A549 (cell line): Measurements from ENCODE around the gene MAPK12. TPM values are rescaled to one million over a fixed set of nuclear protein-coding genes. Genes with fewer than 3 reads are reported as not detected.

ENCODE experiments used
- ATAC-seq, 2 experiments: fragments of 200-7000 bp in 1 of 2; fragments of >200 bp in 1 of 2; cut with Nextera tagmentation in 1 of 2; cut with Tn5 transposase in 1 of 2; 3 replicates each; pipeline versions ENCODE4 v1.8.0 to v1.9.1; 2018 to 2020; ENCODE audit warnings: mild to moderate bottlenecking in 1 of 2, moderate library complexity in 1 of 2
- CTCF ChIA-PET: fragments of 300-600 bp; sonication (Branson Sonifier 250); formaldehyde crosslinking; extraction: SDS; loops from one replicate; lab custom pipeline; 2021; ENCODE audit warnings: antibody characterized with exemption, inconsistent platforms; lab: Yijun Ruan, JAX
- POLR2A ChIA-PET: fragments of 350-600 bp; formaldehyde crosslinking; extraction: SDS; loops from one replicate; lab custom pipeline; 2021; ENCODE audit warnings: antibody characterized with exemption, inconsistent platforms; lab: Yijun Ruan, JAX
- DNase-seq, 2 experiments: peaks; one replicate each; pipeline versions ENCODE4 v3.0.0 to v3.0.0-alpha.2; 2011 to 2016; ENCODE audit warnings: low read depth in 1 of 2, low spot score in 1 of 2
- FAIRE-seq: peaks from 2 replicates; lab custom pipeline; 2011; peaks lifted over from hg19 to GRCh38; lab: Jason Lieb, UNC
- H3K27ac ChIP-seq, 2 experiments: fragments of >200 bp; sonication (Bioruptor Twin); formaldehyde crosslinking; 3 replicates each; pipeline ENCODE4 v1.5.1; 2016 to 2017
- H3K4me1 ChIP-seq: fragments of >200 bp; sonication (Bioruptor Twin); formaldehyde crosslinking; 3 replicates; pipeline ENCODE4 v1.6.1; 2016
- H3K4me2 ChIP-seq: fragments of >200 bp; sonication (Bioruptor Twin); formaldehyde crosslinking; 3 replicates; pipeline ENCODE4 v1.6.1; 2016
- H3K4me3 ChIP-seq: fragments of >200 bp; sonication (Bioruptor Twin); formaldehyde crosslinking; 3 replicates; pipeline ENCODE4 v1.5.1; 2016
- H3K9me3 ChIP-seq: fragments of >200 bp; sonication (Bioruptor Twin); formaldehyde crosslinking; 3 replicates; pipeline ENCODE4 v1.6.1; 2016
- CEBPB ChIP-seq, 2 experiments: fragments of >200 bp in 1 of 2; sonication (Bioruptor Twin) in 1 of 2; formaldehyde crosslinking in 1 of 2; IDR thresholded peaks; 2 replicates each; pipeline ENCODE4 v1.6.1; 2012 to 2016
- GATA3 ChIP-seq: IDR thresholded peaks from 2 replicates; pipeline ENCODE4 v1.6.1; 2012; ENCODE audit warnings: borderline replicate concordance
- MAFK ChIP-seq: fragments of 450-650 bp; IDR thresholded peaks from 2 replicates; pipeline ENCODE4 v1.6.1; 2014; ENCODE audit not compliant: partially characterized antibody
- SMC3 ChIP-seq: fragments of >200 bp; sonication (Bioruptor Twin); formaldehyde crosslinking; IDR thresholded peaks from 3 replicates; pipeline ENCODE4 v1.6.1; 2018; ENCODE audit warnings: inconsistent platforms
- WGBS: methylation state at CpG from one replicate; pipeline ENCODE4 v1.1.6; 2017; ENCODE audit errors: missing lambda C conversion rate; 5-methylcytosine and 5-hydroxymethylcytosine counted together
- polyA plus RNA-seq, 4 experiments: library from polyadenylated mRNA; depleted of rRNA in 3 of 4; stranded (reverse); fragments of >200 nt; fragmentation: RNase III in 1 of 4; extraction: RNeasy Plus Mini Kit Qiagen cat#74134 plus additional on column Dnase treatment in 1 of 4; gene quantifications; 2 replicates in 3 of 4; 3 replicates in 1 of 4; pipeline ENCODE4 v1.2.3, GENCODE V29; 2011 to 2017

Gene MAPK12
- polyA plus RNA-seq, 2 of the 4 experiments (the other 2 are of a cell fraction), result 12.5 to 25.8 TPM

GRCh38 chr22:50204571-50204970, 56.9 kb downstream of the MAPK12 start:
- H3K27ac ChIP-seq, result no peak overlapping the region
- DNase-seq (no peak), FAIRE-seq (no peak), ATAC-seq (no peak)
- 96% methylated on average over 7 of the region's 7 CpGs for WGBS
- TF ChIP-seq MAFK (no peak), CEBPB (IDR thresholded peaks at IDR 0.05) (no peak), GATA3 (no peak)
- ChIA-PET POLR2A (no interaction called here), CTCF (interaction anchor here (1.2 to 4.6 kb wide), 2 partner anchors 10 to 57 kb away, joined by 3 to 32 read pairs; no protein-coding TSS in a partner anchor)
- no peak overlapping the region for H3K4me2 ChIP-seq
- peaks cover 10% of the 10 kb centered on the region; the same call in 2 of the 3 replicates for H3K9me3 ChIP-seq
- H3K4me3 ChIP-seq, result no peak overlapping the region
- no peaks in the 10 kb centered on the region for H3K4me1 ChIP-seq

- Histone ChIP-seq H3K4me2 (no peak overlapping the region), H3K4me3 (no peak overlapping the region), H3K9me3 (peaks cover 10% of the 10 kb centered on the region; the same call in 2 of the 3 replicates), H3K4me1 (no peaks in the 10 kb centered on the region), H3K27ac (no peak overlapping the region)
- ATAC-seq (no peak), FAIRE-seq (no peak), DNase-seq (no peak)
- ChIA-PET CTCF (interaction anchor here (1.2 kb wide), 1 partner anchor 9 kb away, joined by 3 read pairs; no protein-coding TSS in a partner anchor), POLR2A (no interaction called here)
- WGBS, result 94% methylated on average over 1 of the region's 1 CpG
- TF ChIP-seq MAFK (peak; percentile 39), SMC3 (no peak)
Observed at GRCh38 chr22:50203288-50203687, 58.2 kb downstream of the MAPK12 start.

Other genes starting within 250 kb of the MAPK12 start
- 0.03 TPM in 1 of 2 replicates, not detected in the other for gene IL17REL, start 248.9 kb downstream of the MAPK12 start, polyA plus RNA-seq (2011; rRNA removed)
- 0.06 to 0.08 TPM (median 0.07 TPM) in 3 replicates for gene IL17REL, start 248.9 kb downstream of the MAPK12 start, polyA plus RNA-seq (2017; fragmentation: RNase III; extraction: RNeasy Plus Mini Kit Qiagen cat#74134 plus additional on column Dnase treatment)
- gene TTLL8, start 203.4 kb downstream of the MAPK12 start, polyA plus RNA-seq (2011; rRNA removed), result not detected in 2 replicates
- not detected in 3 replicates for gene TTLL8, start 203.4 kb downstream of the MAPK12 start, polyA plus RNA-seq (2017; fragmentation: RNase III; extraction: RNeasy Plus Mini Kit Qiagen cat#74134 plus additional on column Dnase treatment)
- gene MLC1, start 176.3 kb downstream of the MAPK12 start, polyA plus RNA-seq (2011; rRNA removed), result not detected in 2 replicates
- not detected in 3 replicates for gene MLC1, start 176.3 kb downstream of the MAPK12 start, polyA plus RNA-seq (2017; fragmentation: RNase III; extraction: RNeasy Plus Mini Kit Qiagen cat#74134 plus additional on column Dnase treatment)
- gene MOV10L1, start 171.7 kb downstream of the MAPK12 start, polyA plus RNA-seq (2011; rRNA removed), result 0.04 TPM in 1 of 2 replicates, not detected in the other
- 0.04 to 0.30 TPM in 2 of 3 replicates, not detected in the other for gene MOV10L1, start 171.7 kb downstream of the MAPK12 start, polyA plus RNA-seq (2017; fragmentation: RNase III; extraction: RNeasy Plus Mini Kit Qiagen cat#74134 plus additional on column Dnase treatment)
- gene PANX2, start 91.0 kb downstream of the MAPK12 start, polyA plus RNA-seq (2011; rRNA removed), result 1.5 and 1.6 TPM in 2 replicates
- gene PANX2, start 91.0 kb downstream of the MAPK12 start, polyA plus RNA-seq (2017; fragmentation: RNase III; extraction: RNeasy Plus Mini Kit Qiagen cat#74134 plus additional on column Dnase treatment), result 3.9 to 4.4 TPM (median 4.3 TPM) in 3 replicates
- 13.4 and 14.8 TPM in 2 replicates for gene TRABD, start 75.8 kb downstream of the MAPK12 start, polyA plus RNA-seq (2011; rRNA removed)
- 28.2 to 30.9 TPM (median 30.4 TPM) in 3 replicates for gene TRABD, start 75.8 kb downstream of the MAPK12 start, polyA plus RNA-seq (2017; fragmentation: RNase III; extraction: RNeasy Plus Mini Kit Qiagen cat#74134 plus additional on column Dnase treatment)
- 7.8 and 8.1 TPM in 2 replicates for gene SELENOO, start 60.7 kb downstream of the MAPK12 start, polyA plus RNA-seq (2011; rRNA removed)
- 11.3 to 14.7 TPM (median 13.7 TPM) in 3 replicates for gene SELENOO, start 60.7 kb downstream of the MAPK12 start, polyA plus RNA-seq (2017; fragmentation: RNase III; extraction: RNeasy Plus Mini Kit Qiagen cat#74134 plus additional on column Dnase treatment)
- gene TUBGCP6, start 16.7 kb downstream of the MAPK12 start, polyA plus RNA-seq (2011; rRNA removed), result 6.5 and 7.2 TPM in 2 replicates
- 13.3 to 14.3 TPM (median 14.2 TPM) in 3 replicates for gene TUBGCP6, start 16.7 kb downstream of the MAPK12 start, polyA plus RNA-seq (2017; fragmentation: RNase III; extraction: RNeasy Plus Mini Kit Qiagen cat#74134 plus additional on column Dnase treatment)
- 2.4 and 2.5 TPM in 2 replicates for gene HDAC10, start 10.4 kb downstream of the MAPK12 start, polyA plus RNA-seq (2011; rRNA removed)
- 10.1 to 14.0 TPM (median 12.0 TPM) in 3 replicates for gene HDAC10, start 10.4 kb downstream of the MAPK12 start, polyA plus RNA-seq (2017; fragmentation: RNase III; extraction: RNeasy Plus Mini Kit Qiagen cat#74134 plus additional on column Dnase treatment)
- gene MAPK11, start 8.7 kb upstream of the MAPK12 start, polyA plus RNA-seq (2011; rRNA removed), result 1.6 and 3.0 TPM in 2 replicates
- 5.5 to 7.4 TPM (median 5.7 TPM) in 3 replicates for gene MAPK11, start 8.7 kb upstream of the MAPK12 start, polyA plus RNA-seq (2017; fragmentation: RNase III; extraction: RNeasy Plus Mini Kit Qiagen cat#74134 plus additional on column Dnase treatment)
- 24.6 and 32.4 TPM in 2 replicates for gene PLXNB2, start 46.0 kb upstream of the MAPK12 start, polyA plus RNA-seq (2011; rRNA removed)
- 64.4 to 67.2 TPM (median 65.0 TPM) in 3 replicates for gene PLXNB2, start 46.0 kb upstream of the MAPK12 start, polyA plus RNA-seq (2017; fragmentation: RNase III; extraction: RNeasy Plus Mini Kit Qiagen cat#74134 plus additional on column Dnase treatment)
- gene DENND6B, start 65.3 kb upstream of the MAPK12 start, polyA plus RNA-seq (2011; rRNA removed), result 1.6 and 1.7 TPM in 2 replicates
- gene DENND6B, start 65.3 kb upstream of the MAPK12 start, polyA plus RNA-seq (2017; fragmentation: RNase III; extraction: RNeasy Plus Mini Kit Qiagen cat#74134 plus additional on column Dnase treatment), result 1.7 to 2.3 TPM (median 1.9 TPM) in 3 replicates
- gene PPP6R2, start 81.6 kb upstream of the MAPK12 start, polyA plus RNA-seq (2011; rRNA removed), result 9.5 and 9.6 TPM in 2 replicates
- gene PPP6R2, start 81.6 kb upstream of the MAPK12 start, polyA plus RNA-seq (2017; fragmentation: RNase III; extraction: RNeasy Plus Mini Kit Qiagen cat#74134 plus additional on column Dnase treatment), result 13.2 to 15.1 TPM (median 14.7 TPM) in 3 replicates
- gene SBF1, start 213.4 kb upstream of the MAPK12 start, polyA plus RNA-seq (2011; rRNA removed), result 9.6 and 12.7 TPM in 2 replicates
- gene SBF1, start 213.4 kb upstream of the MAPK12 start, polyA plus RNA-seq (2017; fragmentation: RNase III; extraction: RNeasy Plus Mini Kit Qiagen cat#74134 plus additional on column Dnase treatment), result 19.5 to 23.0 TPM (median 20.9 TPM) in 3 replicates
- gene ADM2, start 219.9 kb upstream of the MAPK12 start, polyA plus RNA-seq (2011; rRNA removed), result 0.99 and 1.1 TPM in 2 replicates
- 0.46 to 0.62 TPM (median 0.50 TPM) in 3 replicates for gene ADM2, start 219.9 kb upstream of the MAPK12 start, polyA plus RNA-seq (2017; fragmentation: RNase III; extraction: RNeasy Plus Mini Kit Qiagen cat#74134 plus additional on column Dnase treatment)
- 0.08 and 0.20 TPM in 2 replicates for gene MIOX, start 225.2 kb upstream of the MAPK12 start, polyA plus RNA-seq (2011; rRNA removed)
- gene MIOX, start 225.2 kb upstream of the MAPK12 start, polyA plus RNA-seq (2017; fragmentation: RNase III; extraction: RNeasy Plus Mini Kit Qiagen cat#74134 plus additional on column Dnase treatment), result not detected in 3 replicates
- 13.0 and 15.1 TPM in 2 replicates for gene LMF2, start 246.0 kb upstream of the MAPK12 start, polyA plus RNA-seq (2011; rRNA removed)
- gene LMF2, start 246.0 kb upstream of the MAPK12 start, polyA plus RNA-seq (2017; fragmentation: RNase III; extraction: RNeasy Plus Mini Kit Qiagen cat#74134 plus additional on column Dnase treatment), result 31.8 to 34.2 TPM (median 32.5 TPM) in 3 replicates
- 13.9 and 14.3 TPM in 2 replicates for gene NCAPH2, start 246.5 kb upstream of the MAPK12 start, polyA plus RNA-seq (2011; rRNA removed)
- 27.7 to 29.4 TPM (median 29.1 TPM) in 3 replicates for gene NCAPH2, start 246.5 kb upstream of the MAPK12 start, polyA plus RNA-seq (2017; fragmentation: RNase III; extraction: RNeasy Plus Mini Kit Qiagen cat#74134 plus additional on column Dnase treatment)